ENCODE measurements around the gene ELN.

DNA sequence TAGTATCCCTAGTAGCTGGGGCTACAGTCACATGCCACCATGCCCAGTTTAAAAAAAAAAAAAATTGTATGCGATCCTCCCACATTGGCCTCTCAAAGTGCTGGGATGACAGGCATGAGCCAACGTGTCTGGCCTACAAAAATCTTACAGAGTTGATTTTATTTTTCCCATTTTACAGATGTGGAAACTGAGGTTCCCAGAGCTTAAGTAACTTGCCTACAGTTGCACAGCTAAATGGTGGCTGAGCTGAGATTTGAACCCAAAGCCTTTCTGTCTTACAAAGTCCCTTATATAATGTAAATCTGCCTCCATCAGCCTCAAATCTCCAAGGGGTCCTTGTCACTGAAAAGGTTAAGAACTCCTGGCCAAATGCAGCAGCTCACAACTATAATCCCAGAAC is 31.1 kb downstream of the ELN start:
- TF ChIP-seq, protein P1, sequence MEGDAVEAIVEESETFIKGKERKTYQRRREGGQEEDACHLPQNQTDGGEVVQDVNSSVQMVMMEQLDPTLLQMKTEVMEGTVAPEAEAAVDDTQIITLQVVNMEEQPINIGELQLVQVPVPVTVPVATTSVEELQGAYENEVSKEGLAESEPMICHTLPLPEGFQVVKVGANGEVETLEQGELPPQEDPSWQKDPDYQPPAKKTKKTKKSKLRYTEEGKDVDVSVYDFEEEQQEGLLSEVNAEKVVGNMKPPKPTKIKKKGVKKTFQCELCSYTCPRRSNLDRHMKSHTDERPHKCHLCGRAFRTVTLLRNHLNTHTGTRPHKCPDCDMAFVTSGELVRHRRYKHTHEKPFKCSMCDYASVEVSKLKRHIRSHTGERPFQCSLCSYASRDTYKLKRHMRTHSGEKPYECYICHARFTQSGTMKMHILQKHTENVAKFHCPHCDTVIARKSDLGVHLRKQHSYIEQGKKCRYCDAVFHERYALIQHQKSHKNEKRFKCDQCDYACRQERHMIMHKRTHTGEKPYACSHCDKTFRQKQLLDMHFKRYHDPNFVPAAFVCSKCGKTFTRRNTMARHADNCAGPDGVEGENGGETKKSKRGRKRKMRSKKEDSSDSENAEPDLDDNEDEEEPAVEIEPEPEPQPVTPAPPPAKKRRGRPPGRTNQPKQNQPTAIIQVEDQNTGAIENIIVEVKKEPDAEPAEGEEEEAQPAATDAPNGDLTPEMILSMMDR (IDR thresholded peaks at IDR 0.05), result no peak
- no peak for TF ChIP-seq POLR2A (IDR thresholded peaks at IDR 0.05)
